H9 (cell line): ENCODE results near the gene NECTIN1. TPM values are rescaled to one million over a fixed set of nuclear protein-coding genes. Genes with fewer than 3 reads are reported as not detected.

Experiments used
- DNase-seq: peaks from one replicate; pipeline ENCODE4 v3.0.0-alpha.2; 2017
- H2AFZ ChIP-seq: one replicate; pipeline ENCODE4 v1.6.1; 2013; ENCODE audit warnings: mild to moderate bottlenecking, low read length, control low read depth, moderate library complexity
- H2AK5ac ChIP-seq: 2 replicates; pipeline ENCODE4 v1.6.1; 2013; ENCODE audit warnings: low read length, control low read depth, mixed read lengths; ENCODE audit not compliant: insufficient read length
- H2BK120ac ChIP-seq: one replicate; pipeline ENCODE4 v1.6.1; 2013; ENCODE audit warnings: low read depth, mild to moderate bottlenecking, low read length, control low read depth, inconsistent platforms; ENCODE audit not compliant: poor library complexity, severe bottlenecking
- H2BK12ac ChIP-seq: 2 replicates; pipeline ENCODE4 v1.6.1; 2013; ENCODE audit warnings: low read length, control low read depth, mixed read lengths, low read depth; ENCODE audit not compliant: insufficient read length
- H2BK15ac ChIP-seq: 2 replicates; pipeline ENCODE4 v1.6.1; 2013; ENCODE audit warnings: low read depth, low read length, control low read depth
- H2BK20ac ChIP-seq: one replicate; pipeline ENCODE4 v1.6.1; 2013; ENCODE audit warnings: low read depth, mild to moderate bottlenecking, low read length, control low read depth, inconsistent platforms; ENCODE audit not compliant: poor library complexity, severe bottlenecking
- H2BK5ac ChIP-seq: 2 replicates; pipeline ENCODE4 v1.6.1; 2013; ENCODE audit warnings: low read length, control low read depth, mixed read lengths; ENCODE audit not compliant: insufficient read length
- H3K14ac ChIP-seq: 2 replicates; pipeline ENCODE4 v1.6.1; 2013; ENCODE audit warnings: low read length, control low read depth; ENCODE audit not compliant: insufficient read depth
- H3K18ac ChIP-seq: 2 replicates; pipeline ENCODE4 v1.6.1; 2013; ENCODE audit warnings: low read depth, mild to moderate bottlenecking, mixed read lengths, low read length, control low read depth; ENCODE audit not compliant: insufficient read length
- H3K23ac ChIP-seq: 2 replicates; pipeline ENCODE4 v1.6.1; 2013; ENCODE audit warnings: low read length, control low read depth, mixed read lengths, low read depth; ENCODE audit not compliant: insufficient read length
- H3K23me2 ChIP-seq: 2 replicates; pipeline ENCODE4 v1.6.1; 2013; ENCODE audit warnings: low read depth, mild to moderate bottlenecking, mixed read lengths, low read length, control low read depth; ENCODE audit not compliant: insufficient read length, poor library complexity, severe bottlenecking
- H3K27ac ChIP-seq: 2 replicates; pipeline ENCODE4 v1.5.1; 2013; ENCODE audit warnings: low read length, control low read depth, mixed read lengths, low read depth; ENCODE audit not compliant: insufficient read length
- H3K27me3 ChIP-seq: 2 replicates; pipeline ENCODE4 v1.6.1; 2013; ENCODE audit warnings: low read length, control low read depth, inconsistent platforms; ENCODE audit not compliant: insufficient read depth
- H3K4ac ChIP-seq: 2 replicates; pipeline ENCODE4 v1.6.1; 2013; ENCODE audit warnings: low read depth, mild to moderate bottlenecking, control low read depth, inconsistent platforms, low read length, moderate library complexity
- H3K4me1 ChIP-seq: 2 replicates; pipeline ENCODE4 v1.6.1; 2013; ENCODE audit warnings: low read length, control low read depth, inconsistent platforms; ENCODE audit not compliant: insufficient read depth
- H3K4me2 ChIP-seq: 2 replicates; pipeline ENCODE4 v1.6.1; 2013; ENCODE audit warnings: low read length, control low read depth, mixed read lengths; ENCODE audit not compliant: insufficient read length, insufficient read depth
- H3K56ac ChIP-seq: 2 replicates; pipeline ENCODE4 v1.6.1; 2013; ENCODE audit warnings: low read depth, mild to moderate bottlenecking, mixed read lengths, low read length, control low read depth; ENCODE audit not compliant: insufficient read length
- H3K79me1 ChIP-seq: 2 replicates; pipeline ENCODE4 v1.6.1; 2013; ENCODE audit warnings: low read depth, mild to moderate bottlenecking, moderate library complexity, low read length, control low read depth, inconsistent platforms; ENCODE audit not compliant: insufficient read depth, poor library complexity, severe bottlenecking
- H3K79me2 ChIP-seq: 2 replicates; pipeline ENCODE4 v1.6.1; 2013; ENCODE audit warnings: low read length, control low read depth, inconsistent platforms; ENCODE audit not compliant: insufficient read depth
- H3K9ac ChIP-seq: 2 replicates; pipeline ENCODE4 v1.6.1; 2013; ENCODE audit warnings: low read length, control low read depth, mixed read lengths; ENCODE audit not compliant: insufficient read length; ENCODE audit errors: extremely low read depth
- H3K9me3 ChIP-seq: one replicate; pipeline ENCODE4 v1.6.1; 2013; ENCODE audit warnings: low read depth, low read length, inconsistent platforms; ENCODE audit not compliant: control insufficient read depth
- H3T11ph ChIP-seq: one replicate; pipeline ENCODE4 v1.6.1; 2013; ENCODE audit warnings: mild to moderate bottlenecking, low read length, control low read depth, inconsistent platforms
- H4K20me1 ChIP-seq: one replicate; pipeline ENCODE4 v1.6.1; 2013; ENCODE audit not compliant: control insufficient read depth, insufficient read length, insufficient read depth
- H4K5ac ChIP-seq: 2 replicates; pipeline ENCODE4 v1.6.1; 2013; ENCODE audit warnings: low read depth, mild to moderate bottlenecking, mixed read lengths, low read length, control low read depth; ENCODE audit not compliant: insufficient read length
- H4K8ac ChIP-seq: replicated peaks from 2 replicates; pipeline ENCODE4 v1.6.1; 2013; ENCODE audit warnings: low read length, control low read depth, mixed read lengths, low read depth; ENCODE audit not compliant: insufficient read length
- H4K91ac ChIP-seq: 2 replicates; pipeline ENCODE4 v1.6.1; 2013; ENCODE audit warnings: low read depth, mild to moderate bottlenecking, moderate library complexity, mixed read lengths, low read length, control low read depth; ENCODE audit not compliant: insufficient read length
- H3K27ac Mint-ChIP-seq, 3 experiments: 2 replicates in 2 of 3; 3 replicates in 1 of 3; pipeline ENCODE4 v1.8.0; 2020 to 2021; ENCODE audit warnings: mixed read lengths in 3 of 3, mild to moderate bottlenecking in 1 of 3, moderate library complexity in 1 of 3
- H3K27me3 Mint-ChIP-seq: 2 replicates; pipeline ENCODE4 v1.8.0; 2021; ENCODE audit warnings: low read depth, mild to moderate bottlenecking, moderate library complexity, mixed read lengths
- H3K36me3 Mint-ChIP-seq, 3 experiments: 2 replicates in 2 of 3; 3 replicates in 1 of 3; pipeline ENCODE4 v1.8.0; 2020 to 2021; ENCODE audit warnings: low read depth in 3 of 3, mixed read lengths in 3 of 3; ENCODE audit not compliant: insufficient read depth in 1 of 3
- H3K4me1 Mint-ChIP-seq, 2 experiments: 2 replicates each; pipeline ENCODE4 v1.8.0; 2020; ENCODE audit warnings: mixed read lengths in 2 of 2
- H3K4me3 Mint-ChIP-seq, 2 experiments: 2 replicates in 1 of 2; 3 replicates in 1 of 2; pipeline ENCODE4 v1.8.0; 2020 to 2021; ENCODE audit warnings: mild to moderate bottlenecking in 2 of 2, mixed read lengths in 2 of 2, moderate library complexity in 1 of 2
- H3K9me3 Mint-ChIP-seq, 2 experiments: 2 replicates in 1 of 2; 3 replicates in 1 of 2; pipeline ENCODE4 v1.8.0; 2020; ENCODE audit warnings: mild to moderate bottlenecking in 2 of 2, mixed read lengths in 2 of 2, moderate library complexity in 1 of 2
- WGBS: extraction: QIAGEN DNeasy Blood & Tissue Kit; methylation state at CpG from one replicate; pipeline ENCODE4 v1.1.7; 2013; ENCODE audit warnings: missing lambda C conversion rate, low lambda C conversion rate, mixed read lengths; ENCODE audit not compliant: insufficient read length; ENCODE audit errors: extremely low coverage; 5-methylcytosine and 5-hydroxymethylcytosine counted together
- total RNA-seq: library from RNA; stranded (reverse); gene quantifications from 2 replicates; pipeline ENCODE4 v1.2.1, GENCODE V29; 2021
- TF ChIP-seq, protein P1 (sequence below): fragments of 200-600 bp; sonication (generic); conservative IDR thresholded peaks from 3 replicates; pipeline ENCODE4 v1.8.0; 2021; ENCODE audit warnings: antibody characterized with exemption, mild to moderate bottlenecking

Gene NECTIN1
- total RNA-seq, 1 experiment from 2014 or later = 113 TPM

DNA sequence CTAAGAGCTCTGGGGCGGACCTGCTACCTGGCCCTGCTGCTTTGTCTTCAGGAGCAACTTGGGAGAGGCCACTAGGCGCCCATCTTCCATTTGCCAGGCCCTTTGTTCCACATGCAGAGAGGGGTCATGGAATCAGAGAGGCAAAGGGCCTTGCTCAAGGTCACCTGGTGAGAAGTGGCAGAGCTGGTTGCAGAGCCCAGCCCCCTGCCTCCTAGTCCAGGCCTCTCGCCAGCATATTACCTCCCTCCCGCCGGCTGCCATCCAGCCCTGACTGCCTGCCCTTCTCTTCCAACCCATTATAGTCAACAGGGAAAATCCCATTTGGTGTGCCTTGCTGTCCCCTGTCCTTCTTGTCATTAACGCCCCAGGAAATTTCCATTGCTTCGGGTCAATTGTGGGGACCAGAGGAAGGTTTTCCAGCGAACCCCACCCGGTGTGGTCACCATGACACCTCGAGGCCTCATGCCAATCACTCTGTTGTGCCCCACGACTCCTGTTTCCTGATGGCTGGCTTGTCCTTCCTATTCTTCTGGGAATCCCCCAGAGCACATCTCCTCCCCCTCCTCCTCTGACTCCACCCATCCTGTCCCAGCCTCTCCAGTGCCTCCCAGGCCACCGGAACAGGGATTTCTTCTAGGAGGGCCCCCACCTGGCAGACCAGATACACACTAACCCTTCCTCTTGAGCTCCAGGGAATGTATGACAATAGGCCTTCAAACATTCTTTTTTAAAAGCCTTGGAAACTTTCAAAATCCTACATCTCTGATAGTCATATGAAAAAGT lies 77.0 kb downstream of the NECTIN1 start:
- Histone ChIP-seq H2BK15ac (no peak overlapping the region), H4K5ac (no peak overlapping the region), H3K9ac (no peak overlapping the region), H2BK120ac (no peak overlapping the region), H2AFZ (no peak overlapping the region), H3K79me1 (no peaks in the 10 kb centered on the region), H3K4me1 (peaks cover 2% of the 10 kb centered on the region; the same call in 1 of the 2 replicates), H4K20me1 (no peaks in the 10 kb centered on the region), H3K23ac (no peak overlapping the region), H2AK5ac (no peak overlapping the region), H2BK20ac (no peak overlapping the region), H4K8ac (no peak overlapping the region), H2BK12ac (no peak overlapping the region), H3K9me3 (no peaks in the 10 kb centered on the region), H2BK5ac (no peak overlapping the region), H3K79me2 (no peaks in the 10 kb centered on the region), H3K4ac (no peak overlapping the region), H3K23me2 (no peaks in the 10 kb centered on the region), H4K91ac (no peak overlapping the region), H3K18ac (no peak overlapping the region), H3K27ac (no peak overlapping the region), H3T11ph (no peak overlapping the region), H3K56ac (no peak overlapping the region), H3K27me3 (no peaks in the 10 kb centered on the region), H3K4me2 (no peak overlapping the region), H3K14ac (no peak overlapping the region; the same call in none of the 2 replicates)
- Mint-ChIP-seq H3K4me3 (no peak overlapping the region), H3K9me3 (peaks cover 3 to 5% of the 10 kb centered on the region in 2 experiments; a peak in 3 of 5 replicates), H3K27ac (peak overlapping the region in 1 of 3 experiments; percentile 20; a peak in 1 of 7 replicates), H3K27me3 (peaks cover 19% of the 10 kb centered on the region), H3K36me3 (peaks cover 0 to 7% (median 0%) of the 10 kb centered on the region in 3 experiments; a peak in 2 of 7 replicates), H3K4me1 (peaks cover 32 to 33% of the 10 kb centered on the region in 2 experiments)
- TF ChIP-seq, protein P1, sequence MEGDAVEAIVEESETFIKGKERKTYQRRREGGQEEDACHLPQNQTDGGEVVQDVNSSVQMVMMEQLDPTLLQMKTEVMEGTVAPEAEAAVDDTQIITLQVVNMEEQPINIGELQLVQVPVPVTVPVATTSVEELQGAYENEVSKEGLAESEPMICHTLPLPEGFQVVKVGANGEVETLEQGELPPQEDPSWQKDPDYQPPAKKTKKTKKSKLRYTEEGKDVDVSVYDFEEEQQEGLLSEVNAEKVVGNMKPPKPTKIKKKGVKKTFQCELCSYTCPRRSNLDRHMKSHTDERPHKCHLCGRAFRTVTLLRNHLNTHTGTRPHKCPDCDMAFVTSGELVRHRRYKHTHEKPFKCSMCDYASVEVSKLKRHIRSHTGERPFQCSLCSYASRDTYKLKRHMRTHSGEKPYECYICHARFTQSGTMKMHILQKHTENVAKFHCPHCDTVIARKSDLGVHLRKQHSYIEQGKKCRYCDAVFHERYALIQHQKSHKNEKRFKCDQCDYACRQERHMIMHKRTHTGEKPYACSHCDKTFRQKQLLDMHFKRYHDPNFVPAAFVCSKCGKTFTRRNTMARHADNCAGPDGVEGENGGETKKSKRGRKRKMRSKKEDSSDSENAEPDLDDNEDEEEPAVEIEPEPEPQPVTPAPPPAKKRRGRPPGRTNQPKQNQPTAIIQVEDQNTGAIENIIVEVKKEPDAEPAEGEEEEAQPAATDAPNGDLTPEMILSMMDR = no peak
- WGBS = no CpG with 5 or more reads among the region's 12 CpGs
- peak; percentile 70 for DNase-seq
